WI38 (cell line): Measurements from ENCODE around the gene EFNA4.
"Not testable (repeated sequence)": the region's sequence is repeated elsewhere in the genome, so short reads cannot be mapped to it uniquely, and the experiment has no call there.

Experiments used
- H3K4me3 ChIP-seq: 2 replicates; pipeline ENCODE4 v1.5.1; 2011; ENCODE audit warnings: low read depth, mild to moderate bottlenecking, control low read depth, low read length
- CTCF ChIP-seq: IDR thresholded peaks from 2 replicates; pipeline ENCODE4 v1.5.1; 2012; ENCODE audit warnings: low read depth, mild to moderate bottlenecking, control low read depth, low read length

Gene EFNA4

GRCh38 chr1:155116113-155116764, 52.7 kb downstream of the EFNA4 start:
- no peak overlapping the region for H3K4me3 ChIP-seq
- no peak for TF ChIP-seq CTCF

GRCh38 chr1:155117610-155118009, 54.1 kb downstream of the EFNA4 start:
- H3K4me3 ChIP-seq, result no peak overlapping the region
- no peak for TF ChIP-seq CTCF

GRCh38 chr1:155118090-155118489, 54.5 kb downstream of the EFNA4 start:
- not testable (repeated sequence) for H3K4me3 ChIP-seq
